Trophoblast cell (in vitro differentiated cells and primary cell): ENCODE results near the gene OR2H1.
A peak's percentile ranks its signal among the peaks of the same experiment; 100 is the strongest.

ENCODE experiments used
- DNase-seq, 2 donors: peaks; one replicate each; pipeline ENCODE4 v3.0.0-alpha.2; 2016
- H2AFZ ChIP-seq: 2 replicates; pipeline ENCODE4 v1.6.1; 2013; ENCODE audit warnings: low read length, moderate library complexity, mild to moderate bottlenecking; ENCODE audit not compliant: insufficient read depth, poor library complexity
- H2AK5ac ChIP-seq: 2 replicates; pipeline ENCODE4 v1.6.1; 2013; ENCODE audit warnings: mild to moderate bottlenecking, low read length
- H2BK120ac ChIP-seq: 2 replicates; pipeline ENCODE4 v1.6.1; 2013; ENCODE audit warnings: low read length, mild to moderate bottlenecking, moderate library complexity; ENCODE audit not compliant: insufficient read depth, poor library complexity
- H2BK12ac ChIP-seq: 2 replicates; pipeline ENCODE4 v1.6.1; 2013; ENCODE audit warnings: mild to moderate bottlenecking, low read length, moderate library complexity
- H2BK5ac ChIP-seq: 2 replicates; pipeline ENCODE4 v1.6.1; 2013; ENCODE audit warnings: low read length, low read depth, moderate library complexity, mild to moderate bottlenecking; ENCODE audit not compliant: poor library complexity
- H3K14ac ChIP-seq: 2 replicates; pipeline ENCODE4 v1.6.1; 2013; ENCODE audit warnings: mild to moderate bottlenecking, low read length
- H3K18ac ChIP-seq: 2 replicates; pipeline ENCODE4 v1.6.1; 2013; ENCODE audit warnings: mild to moderate bottlenecking, low read length
- H3K23ac ChIP-seq: 2 replicates; pipeline ENCODE4 v1.6.1; 2013; ENCODE audit warnings: low read length
- H3K27ac ChIP-seq: 2 replicates; pipeline ENCODE4 v1.5.1; 2013; ENCODE audit warnings: low read depth, mild to moderate bottlenecking, inconsistent platforms, low read length, moderate library complexity
- H3K27me3 ChIP-seq: 2 replicates; pipeline ENCODE4 v1.6.1; 2013; ENCODE audit warnings: inconsistent platforms, mild to moderate bottlenecking, low read length, moderate library complexity; ENCODE audit not compliant: insufficient read depth
- H3K36me3 ChIP-seq, 2 experiments: 1 replicate in 1 of 2; 2 replicates in 1 of 2; pipeline ENCODE4 v1.6.1; 2013; ENCODE audit warnings: low read length in 2 of 2, mild to moderate bottlenecking in 2 of 2, moderate library complexity in 1 of 2; ENCODE audit not compliant: insufficient read depth in 2 of 2, control insufficient read depth in 1 of 2
- H3K4ac ChIP-seq: 2 replicates; pipeline ENCODE4 v1.6.1; 2013; ENCODE audit warnings: low read depth, mild to moderate bottlenecking, low read length, moderate library complexity
- H3K4me1 ChIP-seq, 2 experiments: 1 replicate in 1 of 2; 2 replicates in 1 of 2; pipeline ENCODE4 v1.6.1; 2013; ENCODE audit warnings: low read length in 2 of 2, mild to moderate bottlenecking in 2 of 2, moderate library complexity in 1 of 2; ENCODE audit not compliant: insufficient read depth in 2 of 2, control insufficient read depth in 1 of 2
- H3K4me2 ChIP-seq: 2 replicates; pipeline ENCODE4 v1.6.1; 2013; ENCODE audit warnings: inconsistent platforms, mild to moderate bottlenecking, low read length, moderate library complexity
- H3K4me3 ChIP-seq: 2 replicates; pipeline ENCODE4 v1.5.1; 2013; ENCODE audit warnings: mild to moderate bottlenecking, low read depth, low read length, inconsistent platforms
- H3K79me1 ChIP-seq: one replicate; pipeline ENCODE4 v1.6.1; 2013; ENCODE audit warnings: low read length
- H3K79me2 ChIP-seq: 2 replicates; pipeline ENCODE4 v1.6.1; 2013; ENCODE audit warnings: low read length, mild to moderate bottlenecking; ENCODE audit not compliant: control insufficient read depth, insufficient read depth, poor library complexity
- H3K9ac ChIP-seq: 2 replicates; pipeline ENCODE4 v1.6.1; 2013; ENCODE audit warnings: mild to moderate bottlenecking, low read length
- H3K9me3 ChIP-seq: 2 replicates; pipeline ENCODE4 v1.6.1; 2013; ENCODE audit warnings: low read depth, mild to moderate bottlenecking, control low read depth, inconsistent platforms, low read length; ENCODE audit not compliant: insufficient read depth
- H4K12ac ChIP-seq: 2 replicates; pipeline ENCODE4 v1.6.1; 2013; ENCODE audit warnings: low read depth, mild to moderate bottlenecking, low read length, moderate library complexity
- H4K8ac ChIP-seq: 2 replicates; pipeline ENCODE4 v1.6.1; 2013; ENCODE audit warnings: low read depth, mild to moderate bottlenecking, low read length, moderate library complexity
- H4K91ac ChIP-seq: one replicate; pipeline ENCODE4 v1.6.1; 2013; ENCODE audit warnings: low read depth, mild to moderate bottlenecking, low read length, moderate library complexity
- WGBS: extraction: QIAGEN DNeasy Blood & Tissue Kit; methylation state at CpG from one replicate; pipeline ENCODE4 v1.1.7; 2013; ENCODE audit warnings: missing lambda C conversion rate; ENCODE audit not compliant: insufficient read length, insufficient coverage; ENCODE audit errors: extremely low coverage; 5-methylcytosine and 5-hydroxymethylcytosine counted together

The OR2H1 gene

GRCh38 chr6:29500594-29500993, 43.6 kb downstream of the OR2H1 start:
- H3K23ac ChIP-seq = no peak overlapping the region
- H3K4me1 ChIP-seq = peaks cover 0 to 3% of the 10 kb centered on the region in 2 experiments
- H3K36me3 ChIP-seq = no peaks in the 10 kb centered on the region
- H2BK120ac ChIP-seq = no peak overlapping the region
- H3K4me3 ChIP-seq = no peak overlapping the region
- no peak overlapping the region for H4K8ac ChIP-seq
- H3K79me1 ChIP-seq = no peaks in the 10 kb centered on the region
- no peak overlapping the region for H4K12ac ChIP-seq
- no peak for DNase-seq
- H3K18ac ChIP-seq = no peak overlapping the region
- WGBS = no CpG with 5 or more reads among the region's 8 CpGs
- no peaks in the 10 kb centered on the region for H3K27me3 ChIP-seq
- H3K27ac ChIP-seq = no peak overlapping the region
- H2AFZ ChIP-seq = no peak overlapping the region
- H3K9me3 ChIP-seq = no peaks in the 10 kb centered on the region
- no peaks in the 10 kb centered on the region for H3K79me2 ChIP-seq
- H2BK5ac ChIP-seq = no peak overlapping the region
- no peak overlapping the region for H3K4me2 ChIP-seq
- no peak overlapping the region for H2AK5ac ChIP-seq
- H3K4ac ChIP-seq = no peak overlapping the region
- H3K14ac ChIP-seq = no peak overlapping the region
- no peak overlapping the region for H3K9ac ChIP-seq
- no peak overlapping the region for H4K91ac ChIP-seq
- H2BK12ac ChIP-seq = no peak overlapping the region

- Histone ChIP-seq H3K27ac (no peak overlapping the region), H3K4me2 (no peak overlapping the region), H3K23ac (no peak overlapping the region), H3K9ac (no peak overlapping the region), H4K91ac (no peak overlapping the region), H2AFZ (no peak overlapping the region), H4K8ac (no peak overlapping the region), H3K18ac (no peak overlapping the region), H3K14ac (no peak overlapping the region), H2BK5ac (no peak overlapping the region), H3K79me2 (no peaks in the 10 kb centered on the region), H2AK5ac (no peak overlapping the region), H2BK12ac (no peak overlapping the region), H3K27me3 (no peaks in the 10 kb centered on the region), H3K4me3 (no peak overlapping the region), H4K12ac (no peak overlapping the region), H3K9me3 (no peaks in the 10 kb centered on the region), H3K79me1 (no peaks in the 10 kb centered on the region), H2BK120ac (no peak overlapping the region), H3K4me1 (peaks cover 0 to 3% of the 10 kb centered on the region in 2 experiments), H3K36me3 (no peaks in the 10 kb centered on the region), H3K4ac (no peak overlapping the region)
- no peak for DNase-seq
- no CpG with 5 or more reads among the region's 6 CpGs for WGBS
These were observed 44.2 kb downstream of the OR2H1 start for GRCh38 chr6:29501106-29501505.

GRCh38 chr6:29502181-29502580, 45.2 kb downstream of the OR2H1 start:
- no peak overlapping the region for H3K18ac ChIP-seq
- H2BK120ac ChIP-seq = no peak overlapping the region
- no CpG with 5 or more reads among the region's 3 CpGs for WGBS
- H3K79me1 ChIP-seq = no peaks in the 10 kb centered on the region
- H4K91ac ChIP-seq = no peak overlapping the region
- H4K8ac ChIP-seq = no peak overlapping the region
- H3K79me2 ChIP-seq = no peaks in the 10 kb centered on the region
- no peak for DNase-seq
- no peak overlapping the region for H2BK12ac ChIP-seq
- no peaks in the 10 kb centered on the region for H3K9me3 ChIP-seq
- no peak overlapping the region for H2AFZ ChIP-seq
- H3K9ac ChIP-seq = peak overlapping the region; percentile 13
- no peaks in the 10 kb centered on the region for H3K27me3 ChIP-seq
- H3K4me3 ChIP-seq = no peak overlapping the region
- no peak overlapping the region for H3K4ac ChIP-seq
- no peak overlapping the region for H4K12ac ChIP-seq
- no peak overlapping the region for H2BK5ac ChIP-seq
- H3K4me1 ChIP-seq = peaks cover 0 to 3% of the 10 kb centered on the region in 2 experiments
- H3K27ac ChIP-seq = no peak overlapping the region
- no peaks in the 10 kb centered on the region for H3K36me3 ChIP-seq
- no peak overlapping the region for H3K23ac ChIP-seq
- H3K14ac ChIP-seq = no peak overlapping the region
- H2AK5ac ChIP-seq = no peak overlapping the region
- no peak overlapping the region for H3K4me2 ChIP-seq

- peak in 1 of 2 donors; percentile 3 for DNase-seq
- H3K79me2 ChIP-seq = no peaks in the 10 kb centered on the region
- peak overlapping the region; percentile 13 for H3K9ac ChIP-seq
- peaks cover 0 to 3% of the 10 kb centered on the region in 2 experiments for H3K4me1 ChIP-seq
- no peak overlapping the region for H2AK5ac ChIP-seq
- H3K36me3 ChIP-seq = no peaks in the 10 kb centered on the region
- no peaks in the 10 kb centered on the region for H3K9me3 ChIP-seq
- no peak overlapping the region for H3K23ac ChIP-seq
- no CpG with 5 or more reads among the region's 5 CpGs for WGBS
- H4K91ac ChIP-seq = no peak overlapping the region
- no peak overlapping the region for H3K4me2 ChIP-seq
- H2AFZ ChIP-seq = no peak overlapping the region
- H3K4ac ChIP-seq = no peak overlapping the region
- H3K27ac ChIP-seq = no peak overlapping the region
- no peak overlapping the region for H3K18ac ChIP-seq
- no peaks in the 10 kb centered on the region for H3K27me3 ChIP-seq
- H2BK12ac ChIP-seq = no peak overlapping the region
- no peak overlapping the region for H2BK120ac ChIP-seq
- no peaks in the 10 kb centered on the region for H3K79me1 ChIP-seq
- no peak overlapping the region for H4K8ac ChIP-seq
- no peak overlapping the region for H3K14ac ChIP-seq
- no peak overlapping the region for H4K12ac ChIP-seq
- no peak overlapping the region for H2BK5ac ChIP-seq
- H3K4me3 ChIP-seq = no peak overlapping the region
These were observed 45.6 kb downstream of the OR2H1 start for GRCh38 chr6:29502597-29502996.
